SK-N-MC (cell line): ENCODE data around the gene ADAM8.
"Not testable (repeated sequence)": the region's sequence is repeated elsewhere in the genome, so short reads cannot be mapped to it uniquely, and the experiment has no call there.

Source experiments
- DNase-seq: peaks from one replicate; pipeline ENCODE4 v3.0.0-alpha.2; 2011; ENCODE audit warnings: low read depth, low spot score
- H3K27ac ChIP-seq: fragments of 200-600 bp; sonication (generic); 2 replicates; pipeline ENCODE4 v1.5.1; 2016; ENCODE audit warnings: mixed run types
- H3K36me3 ChIP-seq: fragments of 200-600 bp; sonication (generic); 2 replicates; pipeline ENCODE4 v1.6.1; 2017; ENCODE audit warnings: antibody characterized with exemption, low read length, mixed read lengths; ENCODE audit not compliant: insufficient read depth
- H3K4me3 ChIP-seq: fragments of 200-600 bp; sonication (generic); 2 replicates; pipeline ENCODE4 v1.5.1; 2016
- H3K9ac ChIP-seq: fragments of 200-600 bp; sonication (generic); 2 replicates; pipeline ENCODE4 v1.8.0; 2017; ENCODE audit warnings: mixed run types, mixed read lengths; ENCODE audit not compliant: insufficient read length
- H3K9me3 ChIP-seq: fragments of 200-600 bp; sonication (generic); 2 replicates; pipeline ENCODE4 v1.6.1; 2017; ENCODE audit warnings: low read depth, mild to moderate bottlenecking, antibody characterized with exemption, low read length, moderate library complexity, mixed read lengths
- EZH2 ChIP-seq: fragments of 200-600 bp; sonication (generic); IDR thresholded peaks from one replicate; pipeline ENCODE4 v1.6.1; 2017; ENCODE audit warnings: antibody characterized with exemption
- FOXP2 ChIP-seq: optimal IDR thresholded peaks from 2 replicates; pipeline ENCODE3; 2011; ENCODE audit warnings: mild to moderate bottlenecking, moderate library complexity; ENCODE audit not compliant: insufficient read depth; ENCODE audit errors: extremely low read length, control extremely low read depth
- POLR2AphosphoS5 ChIP-seq: IDR thresholded peaks from 2 replicates; pipeline ENCODE4 v1.6.1; 2012; ENCODE audit warnings: mild to moderate bottlenecking, low read depth, low read length, borderline replicate concordance

ADAM8 gene

GRCh38 chr10:133224756-133225372, 51.8 kb downstream of the ADAM8 start:
- TF ChIP-seq FOXP2 (no peak), EZH2 (no peak), POLR2AphosphoS5 (no peak)
- Histone ChIP-seq H3K9me3 (no peaks in the 10 kb centered on the region), H3K27ac (no peak overlapping the region), H3K4me3 (no peak overlapping the region), H3K36me3 (no peaks in the 10 kb centered on the region), H3K9ac (no peak overlapping the region)
- no peak for DNase-seq

- Histone ChIP-seq H3K4me3 (no peak overlapping the region), H3K9me3 (no peaks in the 10 kb centered on the region), H3K9ac (no peak overlapping the region), H3K36me3 (no peaks in the 10 kb centered on the region), H3K27ac (no peak overlapping the region)
- no peak for DNase-seq
- TF ChIP-seq EZH2, result no peak
- TF ChIP-seq POLR2AphosphoS5, result no peak
- no peak for TF ChIP-seq FOXP2
Observed at GRCh38 chr10:133224076-133224475, 52.6 kb downstream of the ADAM8 start.

- not testable (repeated sequence) for H3K27ac ChIP-seq, H3K9me3 ChIP-seq, DNase-seq, H3K9ac ChIP-seq, H3K36me3 ChIP-seq, H3K4me3 ChIP-seq
Observed at GRCh38 chr10:133221756-133222155, 54.9 kb downstream of the ADAM8 start.

- Histone ChIP-seq H3K9me3 (no peaks in the 10 kb centered on the region), H3K27ac (no peak overlapping the region), H3K36me3 (no peaks in the 10 kb centered on the region), H3K9ac (no peak overlapping the region), H3K4me3 (no peak overlapping the region)
- no peak for DNase-seq
- no peak for TF ChIP-seq FOXP2
Observed at GRCh38 chr10:133221331-133221730, 55.3 kb downstream of the ADAM8 start.

- H3K9ac ChIP-seq, result no peak overlapping the region
- H3K27ac ChIP-seq, result no peak overlapping the region
- TF ChIP-seq EZH2 (no peak), POLR2AphosphoS5 (no peak), FOXP2 (no peak)
- no peak overlapping the region for H3K4me3 ChIP-seq
- no peaks in the 10 kb centered on the region for H3K9me3 ChIP-seq
- no peak for DNase-seq
- H3K36me3 ChIP-seq, result no peaks in the 10 kb centered on the region
Observed at GRCh38 chr10:133219782-133220181, 56.9 kb downstream of the ADAM8 start.

GRCh38 chr10:133218891-133219290, 57.8 kb downstream of the ADAM8 start:
- Histone ChIP-seq H3K36me3 (no peaks in the 10 kb centered on the region), H3K9me3 (no peaks in the 10 kb centered on the region), H3K27ac (no peak overlapping the region), H3K9ac (no peak overlapping the region), H3K4me3 (no peak overlapping the region)
- TF ChIP-seq FOXP2 (no peak), POLR2AphosphoS5 (no peak), EZH2 (no peak)
- no peak for DNase-seq

GRCh38 chr10:133217800-133218589, 58.7 kb downstream of the ADAM8 start:
- H3K9me3 ChIP-seq, result no peaks in the 10 kb centered on the region
- H3K36me3 ChIP-seq, result no peaks in the 10 kb centered on the region
- H3K9ac ChIP-seq, result no peak overlapping the region
- H3K27ac ChIP-seq, result no peak overlapping the region
- no peak overlapping the region for H3K4me3 ChIP-seq
- DNase-seq, result no peak
- TF ChIP-seq EZH2 (no peak), POLR2AphosphoS5 (no peak), FOXP2 (no peak)

- TF ChIP-seq EZH2, result no peak
- no peak for TF ChIP-seq POLR2AphosphoS5
- Histone ChIP-seq H3K4me3 (no peak overlapping the region), H3K27ac (no peak overlapping the region), H3K9me3 (no peaks in the 10 kb centered on the region), H3K9ac (no peak overlapping the region), H3K36me3 (no peaks in the 10 kb centered on the region)
- no peak for DNase-seq
Observed at GRCh38 chr10:133216776-133217175, 59.9 kb downstream of the ADAM8 start.

- no peak for DNase-seq
- no peak overlapping the region for H3K4me3 ChIP-seq
- H3K9me3 ChIP-seq, result no peaks in the 10 kb centered on the region
- no peak overlapping the region for H3K27ac ChIP-seq
- no peaks in the 10 kb centered on the region for H3K36me3 ChIP-seq
- no peak for TF ChIP-seq POLR2AphosphoS5
- no peak for TF ChIP-seq EZH2
- no peak for TF ChIP-seq FOXP2
- no peak overlapping the region for H3K9ac ChIP-seq
Observed at GRCh38 chr10:133215586-133215985, 61.1 kb downstream of the ADAM8 start.
